IMR-90 (cell line): Measurements from ENCODE around the gene CLCA1. TPM values are rescaled to one million over a fixed set of nuclear protein-coding genes. Genes with fewer than 3 reads are reported as not detected.

Experiments used
- ATAC-seq: fragments of 200-7000 bp; cut with Tn5 transposase; 2 replicates; pipeline ENCODE4 v1.9.1; 2020; ENCODE audit warnings: low read depth, mild to moderate bottlenecking, moderate library complexity
- BruUV-seq: library from RNA; stranded (reverse); fragments of 400-500 nt; replicated peaks from 2 replicates; lab custom pipeline; 2021; lab: Mats Ljungman, UMichigan
- CTCF ChIA-PET: fragments of 300-600 bp; formaldehyde crosslinking; extraction: SDS; loops from one replicate; lab custom pipeline; 2021; ENCODE audit warnings: antibody characterized with exemption; lab: Yijun Ruan, JAX
- POLR2A ChIA-PET: fragments of 300-600 bp; sonication (Branson Sonifier 250); formaldehyde crosslinking; loops from one replicate; lab custom pipeline; 2022; ENCODE audit warnings: antibody characterized with exemption; ENCODE audit not compliant: unreplicated experiment; lab: Charles Lee
- DNase-seq: peaks from one replicate; pipeline ENCODE4 v3.0.0; 2013
- H2AFZ ChIP-seq: replicated peaks from 2 replicates; pipeline ENCODE3; 2013; ENCODE audit warnings: low read length, mild to moderate bottlenecking; ENCODE audit not compliant: poor library complexity
- H2AK5ac ChIP-seq: 2 replicates; pipeline ENCODE4 v1.6.1; 2013; ENCODE audit warnings: low read depth, low read length, inconsistent platforms
- H2AK9ac ChIP-seq: replicated peaks from 2 replicates; pipeline ENCODE3; 2013; ENCODE audit warnings: mild to moderate bottlenecking, low read depth, low read length, moderate library complexity; ENCODE audit not compliant: poor library complexity
- H2BK120ac ChIP-seq: 2 replicates; pipeline ENCODE4 v1.6.1; 2013; ENCODE audit warnings: low read depth, low read length, inconsistent platforms
- H2BK15ac ChIP-seq: 3 replicates; pipeline ENCODE4 v1.6.1; 2013; ENCODE audit warnings: low read depth, low read length, inconsistent platforms
- H2BK20ac ChIP-seq: 2 replicates; pipeline ENCODE4 v1.6.1; 2013; ENCODE audit warnings: low read depth, mild to moderate bottlenecking, inconsistent platforms, low read length, moderate library complexity
- H2BK5ac ChIP-seq: 2 replicates; pipeline ENCODE4 v1.6.1; 2013; ENCODE audit warnings: mild to moderate bottlenecking, low read depth, low read length, inconsistent platforms; ENCODE audit not compliant: poor library complexity, severe bottlenecking
- H3K14ac ChIP-seq: replicated peaks from 2 replicates; pipeline ENCODE4 v1.6.1; 2013; ENCODE audit warnings: low read depth, low read length, inconsistent platforms
- H3K18ac ChIP-seq: 2 replicates; pipeline ENCODE4 v1.6.1; 2013; ENCODE audit warnings: low read depth, low read length, control low read depth
- H3K23ac ChIP-seq: 2 replicates; pipeline ENCODE4 v1.6.1; 2013; ENCODE audit warnings: low read depth, low read length, inconsistent platforms
- H3K27ac ChIP-seq: 2 replicates; pipeline ENCODE4 v1.5.1; 2013; ENCODE audit warnings: mild to moderate bottlenecking, control low read depth, low read length; ENCODE audit not compliant: insufficient read depth
- H3K27me3 ChIP-seq: 2 replicates; pipeline ENCODE4 v1.6.1; 2013; ENCODE audit warnings: low read length; ENCODE audit not compliant: control insufficient read depth, insufficient read depth
- H3K36me3 ChIP-seq: 2 replicates; pipeline ENCODE4 v1.6.1; 2013; ENCODE audit warnings: low read length, mixed read lengths; ENCODE audit not compliant: control insufficient read depth, insufficient read depth
- H3K4ac ChIP-seq: 2 replicates; pipeline ENCODE4 v1.6.1; 2013; ENCODE audit warnings: low read depth, low read length, inconsistent platforms
- H3K4me1 ChIP-seq: 2 replicates; pipeline ENCODE4 v1.6.1; 2013; ENCODE audit warnings: low read length, mixed read lengths; ENCODE audit not compliant: control insufficient read depth, insufficient read depth
- H3K4me2 ChIP-seq: 2 replicates; pipeline ENCODE4 v1.6.1; 2013; ENCODE audit warnings: low read depth, mild to moderate bottlenecking, control low read depth, low read length, moderate library complexity
- H3K4me3 ChIP-seq: 2 replicates; pipeline ENCODE4 v1.5.1; 2013; ENCODE audit warnings: low read depth, mild to moderate bottlenecking, control low read depth, low read length, moderate library complexity; ENCODE audit not compliant: insufficient read depth
- H3K56ac ChIP-seq: 2 replicates; pipeline ENCODE4 v1.6.1; 2013; ENCODE audit warnings: low read length, inconsistent platforms; ENCODE audit not compliant: insufficient read depth; ENCODE audit errors: extremely low read depth
- H3K79me1 ChIP-seq, 2 experiments: 2 replicates each; pipeline ENCODE4 v1.6.1; 2013; ENCODE audit warnings: low read length in 2 of 2, inconsistent platforms in 1 of 2, low read depth in 1 of 2
- H3K9ac ChIP-seq: 2 replicates; pipeline ENCODE4 v1.6.1; 2013; ENCODE audit warnings: low read depth, low read length, control low read depth
- H3K9me1 ChIP-seq: 2 replicates; pipeline ENCODE4 v1.6.1; 2013; ENCODE audit warnings: low read length, inconsistent platforms; ENCODE audit not compliant: insufficient read depth
- H3K9me3 ChIP-seq: 2 replicates; pipeline ENCODE4 v1.6.1; 2013; ENCODE audit warnings: low read length; ENCODE audit not compliant: control insufficient read depth, insufficient read depth
- H4K20me1 ChIP-seq: 2 replicates; pipeline ENCODE4 v1.6.1; 2013; ENCODE audit warnings: low read length, inconsistent platforms; ENCODE audit not compliant: insufficient read depth
- H4K5ac ChIP-seq: 2 replicates; pipeline ENCODE4 v1.6.1; 2013; ENCODE audit warnings: mild to moderate bottlenecking, low read depth, low read length, control low read depth
- H4K8ac ChIP-seq, 2 experiments: 2 replicates each; pipeline ENCODE4 v1.6.1; 2013; ENCODE audit warnings: low read depth in 2 of 2, low read length in 2 of 2, control low read depth in 1 of 2, inconsistent platforms in 1 of 2
- H4K91ac ChIP-seq: 2 replicates; pipeline ENCODE4 v1.6.1; 2013; ENCODE audit warnings: low read depth, low read length, inconsistent platforms; ENCODE audit not compliant: insufficient read depth
- CEBPB ChIP-seq: IDR thresholded peaks from 2 replicates; pipeline ENCODE4 v1.6.1; 2012; ENCODE audit warnings: low read depth, low read length, improper control_type of control experiment
- CHD1 ChIP-seq: IDR thresholded peaks from 2 replicates; pipeline ENCODE4 v1.6.1; 2012; ENCODE audit warnings: low read depth, low read length, improper control_type of control experiment
- WGBS, 2 experiments: methylation state at CpG; one replicate each; pipeline versions ENCODE4 v1.1.5 to v1.1.7; 2013; ENCODE audit warnings: missing lambda C conversion rate in 2 of 2; ENCODE audit not compliant: insufficient read length in 1 of 2; ENCODE audit errors: extremely low coverage in 2 of 2; 5-methylcytosine and 5-hydroxymethylcytosine counted together
- dilution Hi-C: fragments of 300-500 bp; cut with HindIII; formaldehyde crosslinking; loops from one replicate; pipeline ENCODE4 v1.14.3; 2018; ENCODE audit warnings: low sequenced_read_pairs; ENCODE audit not compliant: unreplicated experiment
- in situ Hi-C: fragments of 300-500 bp; cut with MboI; formaldehyde crosslinking; loops from 3 replicates; pipeline ENCODE4 v1.14.3; 2019; ENCODE audit warnings: low sequenced_read_pairs, inconsistent platforms, mixed read lengths
- intact Hi-C: fragments of 100-400 bp; cut with micrococcal nuclease; formaldehyde crosslinking; loops from 2 replicates; pipeline ENCODE4 v1.10.0; 2022
- polyA plus RNA-seq, 3 experiments: library from polyadenylated mRNA; depleted of rRNA; stranded (reverse); fragments of >200 nt; gene quantifications; 2 replicates each; pipeline ENCODE4 v1.2.3, GENCODE V29; 2012; ENCODE audit warnings: low replicate concordance in 1 of 3
- total RNA-seq: library from RNA; depleted of rRNA; stranded (reverse); fragments of >200 nt; gene quantifications from 2 replicates; pipeline ENCODE4 v1.2.3, GENCODE V29; 2012

Gene CLCA1
- total and polyA plus RNA-seq, 2 of the 4 experiments (the other 2 are of a cell fraction), result not detected

- ATAC-seq, result no peak
- no peak overlapping the region for H3K14ac ChIP-seq
- no peak overlapping the region for H3K27ac ChIP-seq
- no peak overlapping the region for H4K91ac ChIP-seq
- H2BK5ac ChIP-seq, result no peak overlapping the region
- no peaks in the 10 kb centered on the region for H3K9me1 ChIP-seq
- DNase-seq, result no peak
- H2AK9ac ChIP-seq, result no peak overlapping the region
- ChIA-PET CTCF (no interaction called here), POLR2A (no interaction called here)
- in situ Hi-C loops, result no loop called here
- no peak overlapping the region for H2BK15ac ChIP-seq
- H2BK20ac ChIP-seq, result no peak overlapping the region
- no peaks in the 10 kb centered on the region for H4K20me1 ChIP-seq
- H2BK120ac ChIP-seq, result no peak overlapping the region
- BruUV-seq, result no TSS peak
- H3K23ac ChIP-seq, result no peak overlapping the region
- no peak overlapping the region for H4K8ac ChIP-seq
- no peaks in the 10 kb centered on the region for H3K79me1 ChIP-seq
- H3K4me3 ChIP-seq, result no peak overlapping the region
- intact Hi-C loops, result no loop called here
- no peaks in the 10 kb centered on the region for H3K4me1 ChIP-seq
- H3K9me3 ChIP-seq, result no peaks in the 10 kb centered on the region
- no CpG with 5 or more reads among the region's 2 CpGs for WGBS, 2 experiments
- no peak overlapping the region for H3K4me2 ChIP-seq
- no peaks in the 10 kb centered on the region for H3K36me3 ChIP-seq
- no peaks in the 10 kb centered on the region for H3K27me3 ChIP-seq
- H3K4ac ChIP-seq, result no peak overlapping the region
- H4K5ac ChIP-seq, result no peak overlapping the region
- no peak overlapping the region for H3K9ac ChIP-seq
- TF ChIP-seq CEBPB (peak; percentile 15; the same call in 1 of the 2 replicates), CHD1 (no peak)
- dilution Hi-C loops, result no loop called here
- H3K18ac ChIP-seq, result no peak overlapping the region
- no peak overlapping the region for H3K56ac ChIP-seq
- H2AK5ac ChIP-seq, result no peak overlapping the region
- no peak overlapping the region for H2AFZ ChIP-seq
Measured at GRCh38 chr1:86521522-86521891, 52.8 kb downstream of the CLCA1 start.
